Tibial artery (tissue), 4 donors: Measurements from ENCODE around the gene MAN2A1.

Source experiments
- DNase-seq, 2 donors: peaks; one replicate each; pipeline ENCODE4 v3.0.0-alpha.2; 2019
- H3K27ac ChIP-seq, 2 donors: fragments of 200-600 bp; sonication (generic) in 1 of 2; 1 replicate in 1 of 2; 2 replicates in 1 of 2; pipeline ENCODE4 v1.5.1; 2018 to 2019; ENCODE audit warnings: mild to moderate bottlenecking in 1 of 2
- H3K27me3 ChIP-seq, 2 donors: fragments of 200-600 bp; sonication (generic) in 1 of 2; one replicate each; pipeline versions ENCODE4 v1.5.1 to v1.6.0; 2016 to 2019
- H3K36me3 ChIP-seq, 3 donors: fragments of 200-600 bp; sonication (generic) in 2 of 3; one replicate each; pipeline ENCODE4 v1.5.1; 2016 to 2019; ENCODE audit warnings: mild to moderate bottlenecking in 2 of 3
- H3K4me1 ChIP-seq, 4 donors: fragments of 200-600 bp; sonication (generic) in 2 of 4; 1 replicate in 3 of 4; 2 replicates in 1 of 4; pipeline ENCODE4 v1.5.1; 2016 to 2019
- H3K4me3 ChIP-seq, 2 donors: fragments of 200-600 bp; sonication (generic) in 1 of 2; 1 replicate in 1 of 2; 2 replicates in 1 of 2; pipeline ENCODE4 v1.5.1; 2018 to 2019; ENCODE audit warnings: mild to moderate bottlenecking in 2 of 2
- H3K9me3 ChIP-seq, 3 donors: fragments of 200-600 bp; sonication (generic) in 1 of 3; one replicate each; pipeline ENCODE4 v1.5.1; 2016 to 2019
- CTCF ChIP-seq, 2 experiments: fragments of 200-600 bp in 1 of 2; fragments of 450-650 bp in 1 of 2; IDR thresholded peaks; one replicate each; pipeline ENCODE4 v1.5.1; 2017 to 2019; ENCODE audit warnings: antibody characterized with exemption in 2 of 2, mild to moderate bottlenecking in 1 of 2, moderate library complexity in 1 of 2
- intact Hi-C: fragments of 100-400 bp; cut with DNase I; formaldehyde crosslinking; loops from one replicate; pipeline ENCODE4 v1.15.0; 2023; ENCODE audit warnings: low total_unique reads

The MAN2A1 gene

GRCh38 chr5:109753279-109753678 is 63.6 kb downstream of the MAN2A1 start:
- DNase-seq: no peak
- Histone ChIP-seq H3K9me3 (no peaks in the 10 kb centered on the region), H3K36me3 (peaks cover 0 to 17% (median 14%) of the 10 kb centered on the region in 3 donors), H3K27me3 (no peaks in the 10 kb centered on the region), H3K4me3 (no peak overlapping the region), H3K27ac (no peak overlapping the region), H3K4me1 (peaks cover 0 to 30% (median 3%) of the 10 kb centered on the region in 4 donors)
- no peak for TF ChIP-seq CTCF (IDR thresholded peaks at IDR 0.05)
- intact Hi-C loops: no loop called here

- no peak for DNase-seq
- no peak for TF ChIP-seq CTCF (IDR thresholded peaks at IDR 0.05)
- Histone ChIP-seq H3K4me1 (peaks cover 0 to 30% (median 3%) of the 10 kb centered on the region in 4 donors), H3K4me3 (no peak overlapping the region), H3K27me3 (no peaks in the 10 kb centered on the region), H3K27ac (no peak overlapping the region), H3K36me3 (peaks cover 0 to 17% (median 14%) of the 10 kb centered on the region in 3 donors), H3K9me3 (no peaks in the 10 kb centered on the region)
- intact Hi-C loops: no loop called here
Observed at GRCh38 chr5:109754319-109754718, 64.6 kb downstream of the MAN2A1 start.

- H3K27ac ChIP-seq: no peak overlapping the region
- no peak for DNase-seq
- no peak overlapping the region for H3K4me3 ChIP-seq
- H3K4me1 ChIP-seq: peaks cover 0 to 30% (median 3%) of the 10 kb centered on the region in 4 donors
- peaks cover 0 to 17% (median 14%) of the 10 kb centered on the region in 3 donors for H3K36me3 ChIP-seq
- H3K9me3 ChIP-seq: no peaks in the 10 kb centered on the region
- no peaks in the 10 kb centered on the region for H3K27me3 ChIP-seq
- no peak for TF ChIP-seq CTCF (IDR thresholded peaks at IDR 0.05)
- intact Hi-C loops: no loop called here
Observed at GRCh38 chr5:109755761-109756160, 66.0 kb downstream of the MAN2A1 start.

GRCh38 chr5:109756543-109757185 is 66.9 kb downstream of the MAN2A1 start:
- no peak for TF ChIP-seq CTCF (IDR thresholded peaks at IDR 0.05)
- intact Hi-C loops: no loop called here

GRCh38 chr5:109757490-109757889 is 67.8 kb downstream of the MAN2A1 start:
- H3K27me3 ChIP-seq: no peaks in the 10 kb centered on the region

More at GRCh38 chr5:109756543-109757185, 66.9 kb downstream of the MAN2A1 start:
- Histone ChIP-seq H3K4me1 (peaks cover 0 to 21% (median 3%) of the 10 kb centered on the region in 4 donors), H3K4me3 (no peak overlapping the region), H3K36me3 (peaks cover 0 to 17% (median 14%) of the 10 kb centered on the region in 3 donors), H3K27ac (no peak overlapping the region), H3K27me3 (no peaks in the 10 kb centered on the region), H3K9me3 (no peaks in the 10 kb centered on the region)
- DNase-seq: no peak

More at GRCh38 chr5:109757490-109757889, 67.8 kb downstream of the MAN2A1 start:
- no peak overlapping the region for H3K4me3 ChIP-seq
- no peaks in the 10 kb centered on the region for H3K9me3 ChIP-seq
- intact Hi-C loops: no loop called here
- TF ChIP-seq CTCF (IDR thresholded peaks at IDR 0.05): no peak
- DNase-seq: no peak
- H3K4me1 ChIP-seq: peaks cover 0 to 15% (median 3%) of the 10 kb centered on the region in 4 donors
- H3K27ac ChIP-seq: no peak overlapping the region
- peaks cover 2 to 19% (median 17%) of the 10 kb centered on the region in 3 donors for H3K36me3 ChIP-seq
